Neutrophil (primary cell): Measurements from ENCODE around the gene CPNE7.

Experiments used
- H3K27ac ChIP-seq: fragments of 200-600 bp; sonication (generic); 2 replicates; pipeline ENCODE4 v1.5.1; 2016; ENCODE audit warnings: mild to moderate bottlenecking, moderate library complexity
- H3K27me3 ChIP-seq: fragments of 200-600 bp; sonication (generic); 2 replicates; pipeline ENCODE4 v1.6.0; 2016; ENCODE audit warnings: mild to moderate bottlenecking
- H3K36me3 ChIP-seq: fragments of 200-600 bp; sonication (generic); 2 replicates; pipeline ENCODE4 v1.5.1; 2017
- H3K4me1 ChIP-seq, 2 experiments: fragments of 200-600 bp in 1 of 2; sonication (generic) in 1 of 2; 1 replicate in 1 of 2; 2 replicates in 1 of 2; pipeline versions ENCODE4 v1.5.1 to v1.6.1; 2013 to 2016; ENCODE audit warnings: low read depth in 1 of 2, low read length in 1 of 2, mild to moderate bottlenecking in 1 of 2, moderate library complexity in 1 of 2; ENCODE audit not compliant: control insufficient read depth in 1 of 2, insufficient read depth in 1 of 2
- H3K4me3 ChIP-seq, 2 experiments: fragments of 200-600 bp in 1 of 2; sonication (generic) in 1 of 2; 1 replicate in 1 of 2; 2 replicates in 1 of 2; pipeline ENCODE4 v1.5.1; 2013 to 2016; ENCODE audit warnings: low read depth in 1 of 2, low read length in 1 of 2, mild to moderate bottlenecking in 1 of 2, moderate library complexity in 1 of 2
- H3K9me3 ChIP-seq: fragments of 200-600 bp; sonication (generic); 2 replicates; pipeline ENCODE4 v1.5.1; 2016
- CTCF ChIP-seq: fragments of 200-600 bp; sonication (generic); IDR thresholded peaks from 2 replicates; pipeline ENCODE4 v1.5.1; 2016; ENCODE audit warnings: antibody characterized with exemption

Gene CPNE7

GRCh38 chr16:89575247-89576152 is at the start of gene CPNE7:
CPNE7 (plus strand) TSS chr16:89575758; CDS start chr16:89575898, 140 bp downstream.
- Histone ChIP-seq H3K27ac (no peak within 1 kb of the TSS), H3K4me3 (peak within 1 kb of the TSS in 1 of 2 experiments; percentile 7), H3K9me3 (no peaks in the 10 kb centered on the region), H3K27me3 (peaks cover 75% of the 10 kb centered on the region), H3K4me1 (peaks cover 15 to 17% of the 10 kb centered on the region in 2 experiments), H3K36me3 (no peaks in the 10 kb centered on the region)
- TF ChIP-seq CTCF: no peak

DNA sequence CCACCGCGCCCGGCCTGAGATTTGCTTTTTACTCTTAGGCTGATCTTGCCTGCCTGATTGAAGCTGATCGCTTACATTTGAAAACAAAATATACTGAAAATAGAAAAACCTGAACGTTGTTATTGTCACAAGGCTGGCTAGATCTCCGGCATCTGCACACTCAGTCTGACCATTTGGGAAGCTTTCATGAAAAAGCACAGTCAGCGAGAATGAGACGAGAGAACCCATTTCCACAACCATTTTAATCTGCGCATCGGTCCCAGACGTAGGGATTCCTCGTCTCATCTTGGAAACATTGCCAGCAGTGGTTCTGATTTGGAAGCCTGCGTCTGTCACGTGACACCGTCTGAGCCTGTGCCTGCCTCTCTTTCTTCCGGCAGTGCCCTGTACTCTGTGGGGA is 46.5 kb upstream of the CPNE7 start:
- H3K9me3 ChIP-seq: no peaks in the 10 kb centered on the region
- TF ChIP-seq CTCF: no peak
- no peak overlapping the region for H3K27ac ChIP-seq
- peaks cover 24 to 25% of the 10 kb centered on the region in 2 experiments for H3K4me1 ChIP-seq
- no peaks in the 10 kb centered on the region for H3K27me3 ChIP-seq
- H3K36me3 ChIP-seq: peaks cover 77% of the 10 kb centered on the region
- no peak overlapping the region for H3K4me3 ChIP-seq

DNA sequence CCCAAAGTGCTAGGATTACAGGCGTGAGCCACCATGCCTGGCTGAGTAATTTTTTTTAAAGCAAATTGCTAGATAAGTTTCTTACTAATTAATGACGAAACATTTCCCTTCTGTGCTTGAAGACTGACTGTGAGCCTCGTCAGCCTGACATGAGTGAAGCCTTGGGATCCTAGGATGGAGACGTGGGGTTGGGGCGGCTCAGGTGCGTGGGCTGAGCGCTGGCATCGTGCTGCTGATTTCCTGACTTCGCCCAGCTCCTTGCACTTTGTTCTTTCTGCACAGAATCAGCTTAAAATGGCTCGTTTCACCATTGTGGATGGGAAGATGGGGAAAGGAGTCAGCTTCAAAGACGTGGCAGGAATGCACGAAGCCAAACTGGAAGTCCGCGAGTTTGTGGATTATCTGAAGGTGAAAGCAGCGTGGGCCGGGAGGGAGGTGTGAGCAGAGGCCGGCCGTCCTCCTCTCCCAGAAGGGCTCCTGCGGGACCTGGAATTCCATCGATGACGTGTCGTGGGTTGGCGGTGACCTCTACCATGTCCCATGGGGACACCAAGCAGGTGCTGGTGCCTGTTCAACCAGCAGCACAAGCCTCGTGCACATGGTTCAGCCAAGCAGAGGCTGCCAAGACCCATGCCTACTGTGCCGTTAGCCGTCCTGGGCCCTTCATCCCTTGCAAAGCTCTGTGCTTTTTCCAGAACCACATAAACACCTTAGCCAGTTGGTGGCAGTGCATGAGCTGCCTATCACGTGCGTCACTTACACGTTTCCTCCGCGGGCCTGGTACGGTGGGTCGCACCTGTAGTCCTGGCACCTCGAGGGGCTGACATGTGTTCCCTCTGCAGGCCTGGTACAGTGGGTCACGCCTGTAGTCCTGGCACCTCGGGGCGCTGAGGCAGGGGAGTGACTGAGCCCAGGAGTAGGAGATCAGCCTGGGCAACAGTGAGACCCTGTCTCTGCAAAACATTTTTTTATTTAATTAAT is 44.9 kb upstream of the CPNE7 start:
- Histone ChIP-seq H3K27me3 (no peaks in the 10 kb centered on the region), H3K9me3 (no peaks in the 10 kb centered on the region), H3K4me3 (no peak overlapping the region), H3K4me1 (peaks cover 39% of the 10 kb centered on the region in 2 experiments), H3K36me3 (peaks cover 63% of the 10 kb centered on the region), H3K27ac (no peak overlapping the region)
- no peak for TF ChIP-seq CTCF

DNA sequence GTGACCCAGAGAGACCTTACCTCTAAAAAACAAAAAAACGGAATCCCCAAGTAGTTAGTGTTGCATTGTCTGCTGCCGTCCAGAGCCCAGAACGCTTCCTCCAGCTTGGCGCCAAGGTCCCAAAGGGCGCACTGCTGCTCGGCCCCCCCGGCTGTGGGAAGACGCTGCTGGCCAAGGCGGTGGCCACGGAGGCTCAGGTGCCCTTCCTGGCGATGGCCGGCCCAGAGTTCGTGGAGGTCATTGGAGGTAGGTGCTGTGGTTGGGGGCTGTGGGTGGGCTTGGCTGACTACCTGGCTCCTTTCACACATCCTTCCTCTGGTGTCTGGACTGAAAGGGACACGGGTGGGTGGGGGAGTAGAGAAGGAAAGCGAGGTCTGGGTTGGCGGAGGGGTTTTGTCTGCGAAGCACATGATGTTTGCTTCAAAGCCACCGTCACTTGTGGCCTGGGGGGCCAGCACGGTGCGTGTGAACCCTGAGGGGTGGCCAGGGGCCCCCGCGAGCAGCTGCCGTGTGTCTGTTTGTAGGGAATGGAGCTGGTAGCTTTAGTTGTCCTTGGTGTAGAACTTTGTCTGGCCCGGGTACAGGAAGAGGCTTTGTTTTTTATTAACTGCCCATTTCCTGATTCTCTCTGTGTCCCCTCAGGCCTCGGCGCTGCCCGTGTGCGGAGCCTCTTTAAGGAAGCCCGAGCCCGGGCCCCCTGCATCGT is 43.6 kb upstream of the CPNE7 start:
- peaks cover 53% of the 10 kb centered on the region for H3K36me3 ChIP-seq
- peak overlapping the region; percentile 94 for H3K27ac ChIP-seq
- no peaks in the 10 kb centered on the region for H3K9me3 ChIP-seq

More for the DNA sequence above, 43.6 kb upstream of the CPNE7 start:
- no peaks in the 10 kb centered on the region for H3K27me3 ChIP-seq
- no peak for TF ChIP-seq CTCF
- H3K4me3 ChIP-seq: peak overlapping the region in 1 of 2 experiments; percentile 15
- H3K4me1 ChIP-seq: peaks cover 39% of the 10 kb centered on the region in 2 experiments
